ENCODE measurements around the gene UBE2K.
"Not testable (repeated sequence)": the region's sequence is repeated elsewhere in the genome, so short reads cannot be mapped to it uniquely, and the experiment has no call there.

The UBE2K gene

GRCh38 chr4:39689970-39690369 lies 8.0 kb upstream of the UBE2K start:
- no peak for DNase-seq (ENCODE audit: low read depth)

- DNase-seq (ENCODE audit: low read depth) = peak; percentile 37
These were observed 581 bp downstream of the UBE2K start for GRCh38 chr4:39698424-39699009.

- no peak for DNase-seq (ENCODE audit: low read depth)
These were observed 1.9 kb downstream of the UBE2K start for GRCh38 chr4:39699687-39700409.

- no peak for DNase-seq (ENCODE audit: low read depth)
These were observed 2.6 kb downstream of the UBE2K start for GRCh38 chr4:39700554-39700953.

- no peak for DNase-seq (ENCODE audit: low read depth)
These were observed 4.8 kb downstream of the UBE2K start for GRCh38 chr4:39702716-39703115.

- not testable (repeated sequence) for DNase-seq (ENCODE audit: low read depth)
These were observed 6.9 kb downstream of the UBE2K start for GRCh38 chr4:39704789-39705188.

- no peak for DNase-seq (ENCODE audit: low read depth)
These were observed 8.4 kb downstream of the UBE2K start for GRCh38 chr4:39706334-39706733.

DNA sequence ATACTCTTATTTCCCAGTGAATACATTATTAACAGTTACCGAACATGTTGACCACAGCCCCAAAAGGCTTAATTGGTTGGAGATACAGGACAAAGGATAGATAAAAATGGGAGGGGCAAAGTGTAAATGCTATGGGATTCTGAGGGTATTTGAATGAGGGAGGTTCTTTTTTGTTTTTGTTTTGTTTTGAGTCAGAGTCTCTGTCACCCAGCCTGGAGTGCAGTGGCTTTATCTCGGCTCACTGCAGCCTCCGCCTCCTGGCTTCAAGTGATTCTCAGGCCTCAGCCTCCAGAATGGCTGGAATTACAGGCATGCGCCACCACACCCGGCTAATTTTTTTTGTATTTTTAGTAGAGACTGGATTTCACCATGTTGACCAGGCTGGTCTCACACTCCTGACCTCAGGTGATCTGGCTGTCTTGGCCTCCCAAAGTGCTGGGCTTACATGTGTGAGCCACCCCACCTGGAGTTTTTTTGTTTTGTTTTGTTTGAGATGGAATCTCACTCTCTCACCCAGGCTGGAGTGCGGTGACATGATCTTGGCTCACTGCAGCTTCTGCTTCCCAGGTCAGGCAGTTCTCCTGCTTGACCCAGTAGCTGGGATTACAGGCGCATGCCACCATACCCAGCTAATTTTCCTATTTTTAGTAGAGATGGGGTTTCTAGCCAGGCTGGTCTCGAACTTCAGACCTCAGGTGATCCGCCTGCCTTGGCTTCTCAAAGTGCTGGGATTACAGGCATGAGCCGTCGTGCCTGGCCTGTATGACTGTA lies 9.0 kb downstream of the UBE2K start:
- DNase-seq (ENCODE audit: low read depth) = no peak

DNA sequence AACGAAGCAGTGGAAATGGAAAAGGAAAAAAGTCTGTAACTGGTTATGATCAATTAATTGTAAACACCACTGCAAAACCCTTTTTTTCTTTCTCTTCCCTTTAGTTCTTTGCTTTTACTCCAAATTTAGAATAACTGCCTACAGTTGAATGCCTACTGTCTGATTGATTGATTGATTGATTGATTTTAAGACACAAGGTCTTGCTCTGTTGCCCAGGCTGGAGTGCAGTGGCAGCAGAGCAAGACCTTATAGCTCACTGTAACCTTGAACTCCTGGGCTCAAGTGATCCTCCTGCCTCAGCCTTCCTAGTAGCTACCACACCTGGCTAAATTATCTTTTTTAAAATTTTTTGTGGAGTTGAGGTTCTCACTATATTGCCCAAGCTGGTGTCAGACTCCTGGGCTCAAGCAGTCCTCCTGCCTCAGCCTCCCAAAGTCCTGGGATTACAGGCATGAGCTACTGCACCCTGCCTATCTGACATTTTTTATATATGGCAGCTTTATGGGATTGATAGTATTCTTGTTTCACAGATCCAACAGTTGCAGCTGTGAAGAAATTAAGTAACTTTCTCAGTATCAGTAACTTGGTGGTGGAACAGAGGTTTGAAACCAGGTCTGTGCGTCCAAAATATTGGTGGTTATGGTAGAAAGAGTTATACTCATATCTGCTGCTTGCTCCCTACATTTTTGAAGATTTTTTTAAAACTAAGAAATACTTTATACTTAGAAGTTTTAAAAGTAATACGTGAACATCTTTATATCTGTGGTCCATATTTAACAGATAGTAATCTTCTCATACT lies 12.4 kb downstream of the UBE2K start:
- no peak for DNase-seq (ENCODE audit: low read depth)

- DNase-seq (ENCODE audit: low read depth) = no peak
These were observed 15.1 kb downstream of the UBE2K start for GRCh38 chr4:39712819-39713607.

GRCh38 chr4:39713691-39714090 lies 15.8 kb downstream of the UBE2K start:
- no peak for DNase-seq (ENCODE audit: low read depth)

- DNase-seq (ENCODE audit: low read depth) = no peak
These were observed 16.2 kb downstream of the UBE2K start for GRCh38 chr4:39714166-39714565.

DNA sequence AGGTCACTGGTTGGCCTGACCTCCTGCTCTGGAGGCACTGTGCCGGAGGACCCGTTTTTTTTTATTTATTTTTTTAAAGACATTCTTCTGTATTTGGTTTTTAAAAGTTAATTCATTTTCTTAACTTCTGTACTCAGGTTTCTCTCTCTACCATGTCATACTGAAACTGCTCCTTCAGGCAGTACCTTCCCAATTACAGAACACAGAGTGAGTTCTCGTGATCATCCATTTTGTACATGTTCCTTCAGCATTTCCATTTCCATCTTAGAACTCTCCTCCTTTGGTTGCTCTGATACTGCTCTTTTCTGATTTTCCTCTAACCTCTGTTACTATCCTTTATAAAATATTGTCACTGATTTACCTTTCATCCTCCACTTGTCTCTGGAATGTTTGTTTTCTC lies 17.9 kb downstream of the UBE2K start:
- DNase-seq (ENCODE audit: low read depth) = no peak

GRCh38 chr4:39716356-39716755 lies 18.4 kb downstream of the UBE2K start:
- no peak for DNase-seq (ENCODE audit: low read depth)

DNA sequence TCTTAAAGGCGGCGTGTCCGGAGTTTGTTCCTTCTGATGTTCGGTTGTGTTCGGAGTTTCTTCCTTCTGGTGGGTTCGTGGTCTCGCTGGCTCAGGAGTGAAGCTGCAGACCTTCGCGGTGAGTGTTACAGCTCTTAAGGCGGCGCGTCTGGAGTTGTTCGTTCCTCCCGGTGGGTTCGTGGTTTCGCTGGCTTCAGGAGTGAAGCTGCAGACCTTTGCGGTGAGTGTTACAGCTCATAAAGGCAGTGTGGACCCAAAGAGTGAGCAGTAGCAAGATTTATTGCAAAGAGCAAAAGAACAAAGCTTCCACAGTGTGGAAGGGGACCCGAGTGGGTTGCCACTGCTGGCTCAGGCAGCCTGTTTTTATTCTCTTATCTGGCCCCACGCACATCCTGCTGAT lies 19.8 kb downstream of the UBE2K start:
- not testable (repeated sequence) for DNase-seq (ENCODE audit: low read depth)

- DNase-seq (ENCODE audit: low read depth) = no peak
These were observed 20.7 kb downstream of the UBE2K start for GRCh38 chr4:39718366-39719323.

DNA sequence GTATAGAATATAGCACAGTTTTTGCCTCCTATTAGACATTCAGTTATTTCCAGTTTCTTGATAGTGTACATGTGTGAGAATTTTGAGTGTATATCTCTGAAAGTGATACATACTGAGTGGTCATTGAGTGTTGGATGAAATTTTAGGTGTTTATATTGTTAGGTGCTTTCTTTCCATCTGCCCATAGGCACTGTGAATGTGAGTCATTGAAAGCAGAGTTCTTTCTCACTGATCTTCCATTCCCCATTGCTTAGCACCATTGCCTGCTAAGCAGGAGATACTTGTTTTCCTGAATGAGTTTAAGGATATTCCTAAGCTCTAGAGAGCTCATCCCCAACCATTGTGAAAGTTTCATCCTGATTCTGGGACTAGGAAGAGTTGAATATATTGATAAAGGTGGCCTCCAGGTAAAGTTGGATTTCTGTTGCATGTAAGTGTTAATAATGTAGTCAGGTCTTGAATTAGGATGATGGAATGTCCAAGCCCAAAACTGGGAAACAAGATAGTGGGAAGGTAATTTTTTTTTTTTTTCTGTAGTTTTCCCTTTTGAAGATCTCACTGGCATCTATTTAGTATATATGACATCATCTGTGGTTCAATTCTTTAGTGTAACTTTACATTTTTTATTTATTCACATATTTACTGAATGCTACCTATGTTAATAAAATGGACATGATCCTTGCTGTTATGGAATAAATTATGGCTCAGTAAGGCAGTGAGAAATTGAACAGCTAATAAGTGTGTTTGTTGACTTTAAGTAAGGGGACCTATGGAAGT lies 22.1 kb downstream of the UBE2K start:
- DNase-seq (ENCODE audit: low read depth) = no peak

- not testable (repeated sequence) for DNase-seq (ENCODE audit: low read depth)
These were observed 23.3 kb downstream of the UBE2K start for GRCh38 chr4:39721273-39721672.

GRCh38 chr4:39721788-39722187 lies 23.9 kb downstream of the UBE2K start:
- no peak for DNase-seq (ENCODE audit: low read depth)

DNA sequence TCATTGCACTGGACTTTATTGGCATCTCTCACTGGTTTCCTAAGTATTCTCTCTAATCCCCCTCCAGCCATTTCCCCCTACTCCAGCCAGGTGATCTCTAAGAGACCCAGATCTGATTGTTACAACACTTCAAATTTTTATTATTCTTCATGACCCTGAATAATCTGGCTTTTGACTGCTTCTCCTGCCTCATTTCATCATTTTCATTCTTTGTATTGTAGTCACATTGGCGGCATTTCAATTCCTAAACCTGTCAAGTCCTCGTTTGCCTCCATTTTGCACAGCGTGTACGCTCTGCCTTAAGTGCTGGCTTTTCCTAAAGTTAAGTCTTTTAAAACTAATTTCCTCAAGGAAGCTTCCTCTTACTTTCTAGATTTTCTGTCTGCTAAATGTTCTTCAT lies 31.6 kb downstream of the UBE2K start:
- no peak for DNase-seq (ENCODE audit: low read depth)
